Activated CD4-positive, alpha-beta T cell treated with anti-CD3 and anti-CD28 coated beads for 48 hours (primary cell): Measurements from ENCODE around the gene GABBR1.
A peak's percentile ranks its signal among the peaks of the same experiment; 100 is the strongest.

Source experiments
- DNase-seq: peaks from one replicate; pipeline ENCODE4 v3.0.0-alpha.2; 2020

Gene GABBR1

GRCh38 chr6:29524044-29524443, 108.9 kb downstream of the GABBR1 start:
- no peak for DNase-seq

- no peak for DNase-seq
Observed at GRCh38 chr6:29522227-29522626, 110.8 kb downstream of the GABBR1 start.

GRCh38 chr6:29521006-29521680, 111.8 kb downstream of the GABBR1 start:
- DNase-seq, result no peak

GRCh38 chr6:29520232-29520631, 112.8 kb downstream of the GABBR1 start:
- no peak for DNase-seq

- no peak for DNase-seq
Observed at GRCh38 chr6:29519291-29520010, 113.5 kb downstream of the GABBR1 start.

- no peak for DNase-seq
Observed at GRCh38 chr6:29517728-29518440, 115.1 kb downstream of the GABBR1 start.

GRCh38 chr6:29517245-29517644, 115.7 kb downstream of the GABBR1 start:
- no peak for DNase-seq

GRCh38 chr6:29516108-29516507, 116.9 kb downstream of the GABBR1 start:
- DNase-seq, result peak; percentile 45

- no peak for DNase-seq
Observed at GRCh38 chr6:29510746-29511300, 122.2 kb downstream of the GABBR1 start.

GRCh38 chr6:29510202-29510601, 122.8 kb downstream of the GABBR1 start:
- DNase-seq, result no peak
